H7 (cell line): ENCODE data around the gene ERAL1. TPM values are rescaled to one million over a fixed set of nuclear protein-coding genes. Genes with fewer than 3 reads are reported as not detected.
"Not testable (repeated sequence)": the region's sequence is repeated elsewhere in the genome, so short reads cannot be mapped to it uniquely, and the experiment has no call there.

Experiments used
- DNase-seq: peaks from one replicate; pipeline ENCODE4 v3.0.0; 2012
- H3K27me3 ChIP-seq: 2 replicates; pipeline ENCODE4 v1.6.0; 2011; ENCODE audit warnings: mild to moderate bottlenecking, low read length; ENCODE audit not compliant: control insufficient read depth, insufficient read depth
- H3K36me3 ChIP-seq: replicated peaks from 2 replicates; pipeline ENCODE4 v1.5.1; 2011; ENCODE audit warnings: low read length; ENCODE audit not compliant: control insufficient read depth, insufficient read depth
- H3K4me3 ChIP-seq: 2 replicates; pipeline ENCODE4 v1.5.1; 2011; ENCODE audit warnings: low read depth, mild to moderate bottlenecking, control low read depth, low read length, moderate library complexity; ENCODE audit not compliant: insufficient read depth
- total RNA-seq: library from RNA; depleted of rRNA; stranded (reverse); fragments of >200 nt; shearing (Covaris generic); gene quantifications from 2 replicates; pipeline ENCODE4 v1.2.3, GENCODE V29; 2014

The ERAL1 gene
- total RNA-seq, 1 experiment from 2014 or later, result 63.7 TPM

GRCh38 chr17:28861393-28862203, 6.8 kb downstream of the ERAL1 start:
- no peaks in the 10 kb centered on the region for H3K27me3 ChIP-seq
- H3K36me3 ChIP-seq, result peaks cover 15% of the 10 kb centered on the region
- DNase-seq, result peak; percentile 56
- no peak overlapping the region for H3K4me3 ChIP-seq

- DNase-seq, result no peak
- Histone ChIP-seq H3K27me3 (no peaks in the 10 kb centered on the region), H3K4me3 (no peak overlapping the region), H3K36me3 (peaks cover 15% of the 10 kb centered on the region)
Observed at GRCh38 chr17:28862561-28862960, 7.7 kb downstream of the ERAL1 start.

- no peaks in the 10 kb centered on the region for H3K27me3 ChIP-seq
- H3K36me3 ChIP-seq, result peaks cover 2% of the 10 kb centered on the region
- no peak overlapping the region for H3K4me3 ChIP-seq
- no peak for DNase-seq
Observed at GRCh38 chr17:28863953-28864352, 9.1 kb downstream of the ERAL1 start.

GRCh38 chr17:28864991-28865849, 10.4 kb downstream of the ERAL1 start:
- Histone ChIP-seq H3K4me3 (no peak overlapping the region), H3K27me3 (no peaks in the 10 kb centered on the region), H3K36me3 (peaks cover 2% of the 10 kb centered on the region)
- no peak for DNase-seq

- H3K27me3 ChIP-seq, result no peaks in the 10 kb centered on the region
- DNase-seq, result no peak
- H3K36me3 ChIP-seq, result no peaks in the 10 kb centered on the region
- no peak overlapping the region for H3K4me3 ChIP-seq
Observed at GRCh38 chr17:28865946-28866752, 11.3 kb downstream of the ERAL1 start.

GRCh38 chr17:28867276-28867675, 12.5 kb downstream of the ERAL1 start:
- Histone ChIP-seq H3K36me3 (no peaks in the 10 kb centered on the region), H3K27me3 (no peaks in the 10 kb centered on the region), H3K4me3 (no peak overlapping the region)
- DNase-seq, result no peak

GRCh38 chr17:28871056-28871579, 16.3 kb downstream of the ERAL1 start:
- DNase-seq, result no peak
- H3K36me3 ChIP-seq, result no peaks in the 10 kb centered on the region
- no peak overlapping the region for H3K4me3 ChIP-seq
- no peaks in the 10 kb centered on the region for H3K27me3 ChIP-seq

GRCh38 chr17:28873839-28874238, 19.0 kb downstream of the ERAL1 start:
- no peak overlapping the region for H3K4me3 ChIP-seq
- H3K36me3 ChIP-seq, result peaks cover 2% of the 10 kb centered on the region
- no peak for DNase-seq

GRCh38 chr17:28874750-28875149, 19.9 kb downstream of the ERAL1 start:
- Histone ChIP-seq H3K27me3 (no peaks in the 10 kb centered on the region), H3K36me3 (peaks cover 2% of the 10 kb centered on the region), H3K4me3 (no peak overlapping the region)
- DNase-seq, result no peak

More at GRCh38 chr17:28873839-28874238, 19.0 kb downstream of the ERAL1 start:
- no peaks in the 10 kb centered on the region for H3K27me3 ChIP-seq

GRCh38 chr17:28875848-28876550, 21.2 kb downstream of the ERAL1 start:
- peaks cover 7% of the 10 kb centered on the region for H3K36me3 ChIP-seq
- DNase-seq, result no peak
- H3K27me3 ChIP-seq, result no peaks in the 10 kb centered on the region
- no peak overlapping the region for H3K4me3 ChIP-seq

GRCh38 chr17:28877150-28877711, 22.4 kb downstream of the ERAL1 start:
- not testable (repeated sequence) for H3K4me3 ChIP-seq, H3K27me3 ChIP-seq, DNase-seq
- H3K36me3 ChIP-seq, result peaks cover 19% of the 10 kb centered on the region

GRCh38 chr17:28878158-28878910, 23.5 kb downstream of the ERAL1 start:
- no peaks in the 10 kb centered on the region for H3K27me3 ChIP-seq
- no peak overlapping the region for H3K4me3 ChIP-seq
- peaks cover 21% of the 10 kb centered on the region for H3K36me3 ChIP-seq
- no peak for DNase-seq

- Histone ChIP-seq H3K36me3 (peaks cover 21% of the 10 kb centered on the region), H3K4me3 (no peak overlapping the region), H3K27me3 (no peaks in the 10 kb centered on the region)
- peak; percentile 94 for DNase-seq
Observed at GRCh38 chr17:28878981-28879380, 24.2 kb downstream of the ERAL1 start.
